Measurements from ENCODE around the gene PFN1.
A peak's percentile ranks its signal among the peaks of the same experiment; 100 is the strongest.

The PFN1 gene

GRCh38 chr17:4947010-4947410 is 1.3 kb downstream of the PFN1 start:
- Histone ChIP-seq H3K27ac (ENCODE audit: low read depth, low read length) (peak overlapping the region; percentile 99), H4K20me1 (ENCODE audit: control insufficient read depth, insufficient read depth, low read depth, low read length) (peaks cover 13% of the 10 kb centered on the region; the same call in 1 of the 2 replicates), H3K4me1 (ENCODE audit: control insufficient read depth, low read length) (peaks cover 71% of the 10 kb centered on the region), H3K4me3 (ENCODE audit: low read length) (peak overlapping the region; percentile 93), H3F3A (ENCODE audit: control insufficient read depth, insufficient read depth) (peaks cover 59% of the 10 kb centered on the region), H3K36me3 (ENCODE audit: control insufficient read depth, low read length) (peaks cover 64% of the 10 kb centered on the region), H3K27me3 (ENCODE audit: control insufficient read depth, low read length) (no peaks in the 10 kb centered on the region), H3K9me3 (ENCODE audit: control insufficient read depth, insufficient read depth, low read length) (no peaks in the 10 kb centered on the region), H3K79me2 (ENCODE audit: control insufficient read depth, low read length) (peaks cover 74% of the 10 kb centered on the region), H3K9me2 (replicated peaks; ENCODE audit: control insufficient read depth, low read length) (no peaks in the 10 kb centered on the region), H3K4me2 (ENCODE audit: low read length) (peak overlapping the region; percentile 94)
- TF ChIP-seq EZH2phosphoT487 (IDR thresholded peaks at IDR 0.05; ENCODE audit: borderline replicate concordance, low read length) (no peak), CTCF (IDR thresholded peaks at IDR 0.05; ENCODE audit: low read depth, low read length, poor library complexity, severe bottlenecking) (no peak)

DNA sequence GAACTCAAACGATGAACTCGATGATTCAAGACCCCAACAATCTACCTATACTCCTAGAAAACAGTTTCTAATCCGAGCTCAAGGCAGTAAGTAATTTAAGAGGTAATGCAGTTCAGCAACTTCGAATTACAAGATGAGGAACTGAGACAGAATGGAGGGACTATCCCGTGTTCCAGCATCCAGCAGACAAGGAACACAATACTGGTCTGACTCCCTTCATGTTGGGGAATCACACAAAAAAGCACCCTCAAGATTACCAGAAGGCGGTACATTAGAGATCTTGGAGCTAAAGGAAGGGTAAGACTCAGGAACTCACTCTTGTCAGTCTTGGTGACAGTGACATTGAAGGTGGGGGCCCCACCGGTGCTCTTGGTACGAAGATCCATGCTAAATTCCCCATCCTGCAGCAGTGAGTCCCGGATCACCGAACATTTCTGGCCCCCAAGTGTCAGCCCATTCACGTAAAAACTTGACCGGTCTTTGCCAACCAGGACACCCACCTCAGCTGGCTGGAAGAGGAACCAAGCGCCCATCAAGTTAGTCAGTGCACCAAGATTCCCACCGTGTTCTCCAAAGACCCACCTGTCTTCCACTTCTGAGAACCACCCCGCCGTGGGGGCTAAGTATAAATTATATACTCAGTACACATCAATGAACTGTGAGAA is 1.9 kb downstream of the PFN1 start:
- H3F3A ChIP-seq (ENCODE audit: control insufficient read depth, insufficient read depth): peaks cover 64% of the 10 kb centered on the region
- peaks cover 69% of the 10 kb centered on the region for H3K36me3 ChIP-seq (ENCODE audit: control insufficient read depth, low read length)
- H3K4me3 ChIP-seq (ENCODE audit: low read length): peak overlapping the region; percentile 93
- H3K4me2 ChIP-seq (ENCODE audit: low read length): peak overlapping the region; percentile 94
- H4K20me1 ChIP-seq (ENCODE audit: control insufficient read depth, insufficient read depth, low read depth, low read length): peaks cover 13% of the 10 kb centered on the region; the same call in 1 of the 2 replicates
- H3K9me2 ChIP-seq (replicated peaks; ENCODE audit: control insufficient read depth, low read length): no peaks in the 10 kb centered on the region
- H3K27me3 ChIP-seq (ENCODE audit: control insufficient read depth, low read length): no peaks in the 10 kb centered on the region
- H3K27ac ChIP-seq (ENCODE audit: low read depth, low read length): peak overlapping the region; percentile 99
- H3K9me3 ChIP-seq (ENCODE audit: control insufficient read depth, insufficient read depth, low read length): no peaks in the 10 kb centered on the region
- TF ChIP-seq EZH2phosphoT487 (IDR thresholded peaks at IDR 0.05; ENCODE audit: borderline replicate concordance, low read length): no peak
- H3K79me2 ChIP-seq (ENCODE audit: control insufficient read depth, low read length): peaks cover 80% of the 10 kb centered on the region
- H3K4me1 ChIP-seq (ENCODE audit: control insufficient read depth, low read length): peaks cover 71% of the 10 kb centered on the region

DNA sequence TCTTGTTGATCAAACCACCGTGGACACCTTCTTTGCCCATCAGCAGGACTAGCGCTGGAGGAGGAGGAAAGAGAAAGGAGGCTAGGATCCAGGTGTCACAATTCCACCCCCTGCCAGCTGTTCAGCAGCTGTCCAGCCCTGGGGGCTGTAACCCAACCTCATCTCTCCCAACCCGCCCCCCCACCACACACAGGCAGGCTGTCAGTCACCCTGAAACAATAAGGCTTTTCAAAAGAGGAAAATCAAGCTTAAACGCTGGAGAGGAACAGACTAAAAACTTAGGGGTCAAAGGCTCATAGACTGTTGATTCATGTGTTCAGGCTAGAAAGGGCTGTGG is 2.4 kb downstream of the PFN1 start:
- Histone ChIP-seq H3K27me3 (ENCODE audit: control insufficient read depth, low read length) (no peaks in the 10 kb centered on the region), H3K9me2 (replicated peaks; ENCODE audit: control insufficient read depth, low read length) (no peaks in the 10 kb centered on the region), H4K20me1 (ENCODE audit: control insufficient read depth, insufficient read depth, low read depth, low read length) (peaks cover 13% of the 10 kb centered on the region; the same call in 1 of the 2 replicates), H3K79me2 (ENCODE audit: control insufficient read depth, low read length) (peaks cover 83% of the 10 kb centered on the region), H3K27ac (ENCODE audit: low read depth, low read length) (peak overlapping the region; percentile 99), H3F3A (ENCODE audit: control insufficient read depth, insufficient read depth) (peaks cover 67% of the 10 kb centered on the region), H3K36me3 (ENCODE audit: control insufficient read depth, low read length) (peaks cover 75% of the 10 kb centered on the region), H3K4me3 (ENCODE audit: low read length) (peak overlapping the region; percentile 93), H3K9me3 (ENCODE audit: control insufficient read depth, insufficient read depth, low read length) (no peaks in the 10 kb centered on the region), H3K4me1 (ENCODE audit: control insufficient read depth, low read length) (peaks cover 70% of the 10 kb centered on the region), H3K4me2 (ENCODE audit: low read length) (peak overlapping the region; percentile 94)
- no peak for TF ChIP-seq EZH2phosphoT487 (IDR thresholded peaks at IDR 0.05; ENCODE audit: borderline replicate concordance, low read length)
- no peak for TF ChIP-seq CTCF (IDR thresholded peaks at IDR 0.05; ENCODE audit: low read depth, low read length, poor library complexity, severe bottlenecking)

- Histone ChIP-seq H3K9me3 (ENCODE audit: control insufficient read depth, insufficient read depth, low read length) (no peaks in the 10 kb centered on the region), H4K20me1 (ENCODE audit: control insufficient read depth, insufficient read depth, low read depth, low read length) (peaks cover 13% of the 10 kb centered on the region; the same call in 1 of the 2 replicates), H3K4me2 (ENCODE audit: low read length) (peak overlapping the region; percentile 94), H3K4me1 (ENCODE audit: control insufficient read depth, low read length) (peaks cover 65% of the 10 kb centered on the region), H3K36me3 (ENCODE audit: control insufficient read depth, low read length) (peaks cover 80% of the 10 kb centered on the region), H3K27ac (ENCODE audit: low read depth, low read length) (peak overlapping the region; percentile 99), H3K9me2 (replicated peaks; ENCODE audit: control insufficient read depth, low read length) (no peaks in the 10 kb centered on the region), H3K4me3 (ENCODE audit: low read length) (peak overlapping the region; percentile 50), H3K79me2 (ENCODE audit: control insufficient read depth, low read length) (peaks cover 83% of the 10 kb centered on the region), H3F3A (ENCODE audit: control insufficient read depth, insufficient read depth) (peaks cover 69% of the 10 kb centered on the region), H3K27me3 (ENCODE audit: control insufficient read depth, low read length) (no peaks in the 10 kb centered on the region)
- TF ChIP-seq CTCF (IDR thresholded peaks at IDR 0.05; ENCODE audit: low read depth, low read length, poor library complexity, severe bottlenecking): no peak
- TF ChIP-seq EZH2phosphoT487 (IDR thresholded peaks at IDR 0.05; ENCODE audit: borderline replicate concordance, low read length): no peak
These were observed 3.0 kb downstream of the PFN1 start for GRCh38 chr17:4945176-4945943.

Measured in DOHH2 (cell line).